ENCODE measurements around the gene LRRK1.

GRCh38 chr15:101003081-101003480, 83.9 kb downstream of the LRRK1 start:
- TF ChIP-seq CTCF (optimal IDR thresholded peaks at IDR 0.05 in 1 of 3, IDR thresholded peaks at IDR 0.05 in 1 of 3, conservative IDR thresholded peaks at IDR 0.05 in 1 of 3; ENCODE audit: extremely low read depth in 1 of 3, insufficient read depth in 2 of 3, low read length in 3 of 3) (no peak), EZH2 (IDR thresholded peaks at IDR 0.05; ENCODE audit: low read length) (no peak)
